Caco-2 (cell line): Measurements from ENCODE around the gene ZNF319. TPM values are rescaled to one million over a fixed set of nuclear protein-coding genes. Genes with fewer than 3 reads are reported as not detected.

Experiments used
- BruUV-seq: library from RNA; stranded (reverse); fragments of 400-500 nt; replicated peaks from 2 replicates; lab custom pipeline; 2021; lab: Mats Ljungman, UMichigan
- CTCF ChIA-PET: fragments of 300-600 bp; sonication (Branson Sonifier 250); formaldehyde crosslinking; loops from one replicate; lab custom pipeline; 2022; ENCODE audit warnings: antibody characterized with exemption; lab: Charles Lee
- POLR2A ChIA-PET: fragments of 300-600 bp; sonication (Branson Sonifier 250); formaldehyde crosslinking; loops from one replicate; lab custom pipeline; 2022; ENCODE audit warnings: antibody characterized with exemption; lab: Charles Lee
- DNase-seq, 2 experiments: peaks; one replicate each; pipeline versions ENCODE4 v3.0.0 to v3.0.0-alpha.2; 2020 to 2022
- H3K27me3 ChIP-seq: replicated peaks from 2 replicates; pipeline ENCODE4 v1.6.0; 2011; ENCODE audit warnings: low read length; ENCODE audit not compliant: control insufficient read depth, insufficient read depth
- H3K36me3 ChIP-seq: 2 replicates; pipeline ENCODE4 v1.5.1; 2011; ENCODE audit warnings: low read length; ENCODE audit not compliant: control insufficient read depth, insufficient read depth
- H3K4me1 ChIP-seq: fragments of 250-450 bp; sonication (Bioruptor Pico); 2 replicates; pipeline ENCODE4 v1.5.1; 2020; ENCODE audit warnings: mild to moderate bottlenecking
- H3K4me3 ChIP-seq: 2 replicates; pipeline ENCODE4 v1.5.1; 2011; ENCODE audit warnings: low read depth, mild to moderate bottlenecking, control low read depth, low read length
- H3K9me3 ChIP-seq: fragments of 250-450 bp; sonication (Bioruptor Pico); 2 replicates; pipeline ENCODE4 v1.5.1; 2020; ENCODE audit warnings: mild to moderate bottlenecking, moderate library complexity
- H3K27ac Mint-ChIP-seq: one replicate; pipeline ENCODE4 v1.8.0; 2022; ENCODE audit warnings: mixed read lengths; ENCODE audit not compliant: unreplicated experiment
- H3K27me3 Mint-ChIP-seq: one replicate; pipeline ENCODE4 v1.8.0; 2022; ENCODE audit warnings: mixed read lengths; ENCODE audit not compliant: insufficient read depth, unreplicated experiment
- H3K36me3 Mint-ChIP-seq: one replicate; pipeline ENCODE4 v1.8.0; 2022; ENCODE audit warnings: mild to moderate bottlenecking, mixed read lengths; ENCODE audit not compliant: insufficient read depth, unreplicated experiment
- H3K4me1 Mint-ChIP-seq: one replicate; pipeline ENCODE4 v1.8.0; 2022; ENCODE audit warnings: low read depth, mixed read lengths; ENCODE audit not compliant: unreplicated experiment
- H3K4me3 Mint-ChIP-seq: one replicate; pipeline ENCODE4 v1.8.0; 2022; ENCODE audit warnings: mild to moderate bottlenecking, moderate library complexity, mixed read lengths; ENCODE audit not compliant: unreplicated experiment
- H3K9me3 Mint-ChIP-seq: one replicate; pipeline ENCODE4 v1.8.0; 2022; ENCODE audit warnings: mixed read lengths; ENCODE audit not compliant: unreplicated experiment
- intact Hi-C: fragments of 100-400 bp; cut with micrococcal nuclease; formaldehyde crosslinking; loops from one replicate; pipeline ENCODE4 v1.10.0; 2022; ENCODE audit not compliant: unreplicated experiment
- total RNA-seq: library from RNA; stranded (reverse); gene quantifications from 2 replicates; pipeline ENCODE4 v1.2.3, GENCODE V29; 2022
- TF ChIP-seq, protein P1 (sequence below), 2 experiments: fragments of 200-600 bp in 1 of 2; IDR thresholded peaks; 1 replicate in 1 of 2; 2 replicates in 1 of 2; pipeline versions ENCODE4 v1.5.1 to v1.8.0; 2011 to 2022; ENCODE audit warnings: antibody characterized with exemption in 1 of 2, control low read depth in 1 of 2, inconsistent platforms in 1 of 2, low read depth in 1 of 2, low read length in 1 of 2, mild to moderate bottlenecking in 1 of 2, moderate library complexity in 1 of 2; ENCODE audit not compliant: insufficient read depth in 1 of 2, severe bottlenecking in 1 of 2, unreplicated experiment in 1 of 2

The ZNF319 gene
- total RNA-seq, 1 experiment from 2014 or later, result 16.3 TPM

DNA sequence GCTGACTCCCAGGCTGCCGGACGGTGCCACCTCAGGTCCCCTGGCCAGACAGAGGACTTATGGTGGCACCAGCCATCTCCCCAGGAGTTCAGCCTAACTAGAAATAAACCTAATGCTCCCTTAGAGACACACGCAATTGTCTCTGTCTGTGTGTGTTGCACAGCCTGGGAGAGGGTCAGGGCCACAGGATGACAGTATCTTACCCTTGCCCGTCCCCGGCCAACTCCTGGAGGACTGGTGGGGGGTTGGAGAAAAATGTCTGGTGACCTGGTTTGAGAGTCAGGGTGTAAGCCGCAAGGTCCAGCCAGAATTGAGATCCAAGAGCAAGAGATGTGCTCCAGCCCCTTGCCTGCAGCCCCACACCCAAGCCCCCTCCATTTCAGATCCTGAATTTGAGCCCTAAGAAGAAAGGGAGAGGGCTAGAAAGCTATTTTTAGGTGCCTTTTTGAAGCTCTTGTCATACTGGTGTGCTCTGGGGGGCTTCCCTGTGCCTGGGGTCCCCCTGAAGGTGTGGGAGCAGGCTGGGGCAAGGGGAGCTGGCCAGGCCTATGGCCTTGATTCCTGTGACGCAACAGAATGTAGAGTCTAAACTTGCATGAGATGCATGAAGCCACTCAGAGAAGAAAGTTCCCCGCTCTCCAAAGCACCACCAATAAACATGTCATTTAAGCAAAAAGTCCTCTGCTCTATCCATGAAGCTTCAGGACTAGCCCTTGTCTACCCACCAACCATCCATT is 12.9 kb downstream of the ZNF319 start:
- no peaks in the 10 kb centered on the region for H3K9me3 Mint-ChIP-seq
- CTCF ChIA-PET, result no interaction called here
- DNase-seq, result peak in 1 of 2 experiments; percentile 9
- no peak overlapping the region for H3K4me3 ChIP-seq
- H3K4me1 Mint-ChIP-seq, result peaks cover 13% of the 10 kb centered on the region
- H3K9me3 ChIP-seq, result no peaks in the 10 kb centered on the region
- H3K27me3 Mint-ChIP-seq, result no peaks in the 10 kb centered on the region
- POLR2A ChIA-PET, result no interaction called here
- H3K36me3 Mint-ChIP-seq, result peaks cover 3% of the 10 kb centered on the region
- intact Hi-C loops, result loop anchor here (5.0 kb wide), 1 partner anchor 190 kb away; no protein-coding TSS in a partner anchor
- TF ChIP-seq, protein P1, sequence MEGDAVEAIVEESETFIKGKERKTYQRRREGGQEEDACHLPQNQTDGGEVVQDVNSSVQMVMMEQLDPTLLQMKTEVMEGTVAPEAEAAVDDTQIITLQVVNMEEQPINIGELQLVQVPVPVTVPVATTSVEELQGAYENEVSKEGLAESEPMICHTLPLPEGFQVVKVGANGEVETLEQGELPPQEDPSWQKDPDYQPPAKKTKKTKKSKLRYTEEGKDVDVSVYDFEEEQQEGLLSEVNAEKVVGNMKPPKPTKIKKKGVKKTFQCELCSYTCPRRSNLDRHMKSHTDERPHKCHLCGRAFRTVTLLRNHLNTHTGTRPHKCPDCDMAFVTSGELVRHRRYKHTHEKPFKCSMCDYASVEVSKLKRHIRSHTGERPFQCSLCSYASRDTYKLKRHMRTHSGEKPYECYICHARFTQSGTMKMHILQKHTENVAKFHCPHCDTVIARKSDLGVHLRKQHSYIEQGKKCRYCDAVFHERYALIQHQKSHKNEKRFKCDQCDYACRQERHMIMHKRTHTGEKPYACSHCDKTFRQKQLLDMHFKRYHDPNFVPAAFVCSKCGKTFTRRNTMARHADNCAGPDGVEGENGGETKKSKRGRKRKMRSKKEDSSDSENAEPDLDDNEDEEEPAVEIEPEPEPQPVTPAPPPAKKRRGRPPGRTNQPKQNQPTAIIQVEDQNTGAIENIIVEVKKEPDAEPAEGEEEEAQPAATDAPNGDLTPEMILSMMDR (IDR thresholded peaks at IDR 0.05; ENCODE audit: insufficient read depth in 1 of 2, low read depth in 1 of 2, low read length in 1 of 2, severe bottlenecking in 1 of 2, unreplicated experiment in 1 of 2), result no peak
- H3K36me3 ChIP-seq, result no peaks in the 10 kb centered on the region
- H3K27me3 ChIP-seq, result no peaks in the 10 kb centered on the region
- peak overlapping the region; percentile 83 for H3K27ac Mint-ChIP-seq
- BruUV-seq, result no TSS peak
- no peak overlapping the region for H3K4me3 Mint-ChIP-seq
- peaks cover 25% of the 10 kb centered on the region for H3K4me1 ChIP-seq

DNA sequence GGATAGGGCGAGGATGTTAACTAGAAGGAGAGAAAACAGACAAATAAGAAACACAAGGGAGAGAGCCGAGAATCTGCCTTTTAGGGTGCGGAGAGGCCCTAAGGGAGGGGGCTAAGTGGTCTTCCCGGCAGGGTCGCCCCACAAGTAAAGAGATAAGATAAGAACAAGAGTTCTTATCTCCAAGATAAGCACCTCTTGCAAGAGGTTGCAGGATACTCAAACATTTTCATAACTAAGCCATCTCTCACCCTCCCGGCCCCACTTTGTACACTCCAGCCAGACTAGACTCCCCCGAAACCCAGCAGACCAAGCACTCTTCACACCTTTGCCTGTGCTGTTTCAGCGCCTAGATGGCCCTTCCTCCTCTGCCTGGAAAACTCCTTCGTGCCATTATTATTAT is 14.3 kb downstream of the ZNF319 start:
- TF ChIP-seq, protein P1 (IDR thresholded peaks at IDR 0.05; ENCODE audit: insufficient read depth in 1 of 2, low read depth in 1 of 2, low read length in 1 of 2, severe bottlenecking in 1 of 2, unreplicated experiment in 1 of 2), result no peak
- CTCF ChIA-PET, result interaction anchor here (1.0 kb wide), 1 partner anchor 41 kb away, joined by 3 read pairs; no protein-coding TSS in a partner anchor
- H3K36me3 ChIP-seq, result no peaks in the 10 kb centered on the region
- H3K36me3 Mint-ChIP-seq, result no peaks in the 10 kb centered on the region
- peak overlapping the region; percentile 4 for H3K4me3 Mint-ChIP-seq
- POLR2A ChIA-PET, result no interaction called here
- peak overlapping the region; percentile 83 for H3K27ac Mint-ChIP-seq
- peaks cover 22% of the 10 kb centered on the region for H3K4me1 ChIP-seq
- DNase-seq, result peak; percentile 58 to 76
- no peaks in the 10 kb centered on the region for H3K27me3 ChIP-seq
- BruUV-seq, result no TSS peak
- H3K4me3 ChIP-seq, result no peak overlapping the region
- intact Hi-C loops, result loop anchor here (5.0 kb wide), 1 partner anchor 189 kb away; no protein-coding TSS in a partner anchor
- H3K4me1 Mint-ChIP-seq, result peaks cover 7% of the 10 kb centered on the region
- H3K9me3 Mint-ChIP-seq, result no peaks in the 10 kb centered on the region
- no peaks in the 10 kb centered on the region for H3K9me3 ChIP-seq
- no peaks in the 10 kb centered on the region for H3K27me3 Mint-ChIP-seq

DNA sequence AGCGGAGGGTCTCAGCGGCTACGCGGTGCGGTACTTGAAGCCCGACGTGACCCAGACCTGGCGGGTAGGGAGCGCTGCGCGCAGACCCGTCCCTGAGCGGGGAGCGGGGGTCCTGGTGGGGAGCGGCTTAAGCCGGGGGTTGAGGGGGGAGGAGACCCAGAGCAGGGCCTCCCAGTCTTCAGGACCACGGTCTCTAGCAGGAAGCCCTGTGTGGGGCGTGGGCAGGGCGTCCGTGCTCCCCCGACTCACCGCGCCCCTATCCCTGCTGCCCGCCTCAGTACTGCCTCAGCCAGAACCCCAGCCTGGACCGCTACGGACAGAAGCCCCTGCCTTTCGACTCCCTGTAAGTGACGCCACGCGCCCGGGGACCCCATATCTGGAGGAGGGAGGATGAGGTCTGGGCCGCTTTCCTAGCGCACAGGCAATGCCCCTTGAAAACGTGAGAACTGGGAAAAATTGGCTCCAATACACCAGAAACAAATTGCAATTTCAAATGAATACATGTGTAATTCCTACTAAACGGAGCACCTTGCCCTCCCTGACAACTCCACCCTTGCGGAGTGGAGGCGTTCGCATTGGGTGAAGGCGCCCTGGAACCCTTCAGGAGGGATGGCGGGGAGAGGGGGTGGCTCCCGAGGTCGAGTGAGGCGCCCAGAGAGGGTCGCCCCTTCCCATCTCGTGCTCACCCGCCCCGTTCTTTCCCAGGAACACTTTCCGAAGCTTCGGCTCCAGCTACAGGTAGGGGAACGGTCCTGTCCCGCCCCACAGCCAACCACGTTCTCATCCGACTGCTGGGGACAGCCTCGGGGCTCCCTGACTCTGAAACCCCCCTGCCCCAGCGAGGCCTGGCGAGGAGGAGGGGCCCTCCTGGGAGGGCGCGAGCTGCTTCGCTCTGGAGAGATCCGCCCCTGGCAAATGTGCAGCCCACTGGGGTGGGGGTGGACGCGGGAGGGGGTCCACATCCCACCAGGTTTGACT is 15.0 kb downstream of the ZNF319 start:
- no TSS peak for BruUV-seq

More for the DNA sequence above, 15.0 kb downstream of the ZNF319 start:
- no peak overlapping the region for H3K4me3 Mint-ChIP-seq
- peak; percentile 34 to 38 for DNase-seq
- H3K36me3 ChIP-seq, result no peaks in the 10 kb centered on the region
- H3K36me3 Mint-ChIP-seq, result no peaks in the 10 kb centered on the region
- H3K4me1 Mint-ChIP-seq, result peaks cover 7% of the 10 kb centered on the region
- H3K4me3 ChIP-seq, result no peak overlapping the region
- CTCF ChIA-PET, result interaction anchor here (1.0 kb wide), 1 partner anchor 40 kb away, joined by 3 read pairs; no protein-coding TSS in a partner anchor
- H3K9me3 Mint-ChIP-seq, result no peaks in the 10 kb centered on the region
- peak overlapping the region; percentile 83 for H3K27ac Mint-ChIP-seq
- intact Hi-C loops, result loop anchor here (5.0 kb wide), 1 partner anchor 188 kb away; no protein-coding TSS in a partner anchor
- H3K27me3 Mint-ChIP-seq, result no peaks in the 10 kb centered on the region
- H3K9me3 ChIP-seq, result no peaks in the 10 kb centered on the region
- H3K4me1 ChIP-seq, result peaks cover 22% of the 10 kb centered on the region
- POLR2A ChIA-PET, result no interaction called here
- TF ChIP-seq, protein P1 (IDR thresholded peaks at IDR 0.05; ENCODE audit: insufficient read depth in 1 of 2, low read depth in 1 of 2, low read length in 1 of 2, severe bottlenecking in 1 of 2, unreplicated experiment in 1 of 2), result no peak
- no peaks in the 10 kb centered on the region for H3K27me3 ChIP-seq
